Panc1 (cell line): ENCODE measurements around the gene HK3.

ENCODE experiments used
- POLR2AphosphoS5 ChIP-seq: IDR thresholded peaks from 2 replicates; pipeline ENCODE4 v1.6.1; 2012; ENCODE audit warnings: mild to moderate bottlenecking, low read depth, low read length, moderate library complexity
- TCF7L2 ChIP-seq: IDR thresholded peaks from 2 replicates; pipeline ENCODE4 v1.6.1; 2011; ENCODE audit warnings: mild to moderate bottlenecking, low read depth, low read length, inconsistent platforms

- TF ChIP-seq TCF7L2 (no peak), POLR2AphosphoS5 (no peak)
Measured at GRCh38 chr5:176859916-176860315, 39.2 kb downstream of the HK3 start.
